ENCODE results near the gene CA11.

The CA11 gene

GRCh38 chr19:48611872-48612271 is 34.1 kb downstream of the CA11 start:
- DNase-seq = no peak

- no peak for DNase-seq
These were observed 36.3 kb downstream of the CA11 start for GRCh38 chr19:48609571-48610108.

GRCh38 chr19:48608798-48609263 is 37.2 kb downstream of the CA11 start:
- DNase-seq = peak in 1 of 2 experiments; percentile 28

GRCh38 chr19:48607359-48607755 is 38.6 kb downstream of the CA11 start:
- DNase-seq = no peak

- no peak for DNase-seq
These were observed 39.3 kb downstream of the CA11 start, which contains the start of gene SPACA4 for GRCh38 chr19:48606463-48607358. Gene SPACA4, plus strand, starts transcription at chr19:48606742. Its CDS starts 237 bp downstream, at chr19:48606979.

GRCh38 chr19:48603850-48604249 is 42.1 kb downstream of the CA11 start:
- DNase-seq = no peak

GRCh38 chr19:48603449-48603848 is 42.5 kb downstream of the CA11 start:
- no peak for DNase-seq

- no peak for DNase-seq
These were observed 43.0 kb downstream of the CA11 start for GRCh38 chr19:48603001-48603400.

- no peak for DNase-seq
These were observed 45.1 kb downstream of the CA11 start for GRCh38 chr19:48600679-48601417.

- DNase-seq = no peak
These were observed 46.8 kb downstream of the CA11 start for GRCh38 chr19:48598996-48599700.

GRCh38 chr19:48596679-48597465 is 49.1 kb downstream of the CA11 start:
- DNase-seq = no peak

GRCh38 chr19:48596237-48596636 is 49.8 kb downstream of the CA11 start:
- DNase-seq = no peak

GRCh38 chr19:48595833-48596232 is 50.2 kb downstream of the CA11 start:
- DNase-seq = no peak

- no peak for DNase-seq
These were observed 50.8 kb downstream of the CA11 start for GRCh38 chr19:48595171-48595570.

- DNase-seq = no peak
These were observed 55.0 kb downstream of the CA11 start for GRCh38 chr19:48591021-48591420.

- peak; percentile 33 to 82 for DNase-seq
These were observed 57.2 kb downstream of the CA11 start for GRCh38 chr19:48588670-48589401.
